Suprapubic skin (tissue), 4 donors: ENCODE results near the gene ACO2. TPM values are rescaled to one million over a fixed set of nuclear protein-coding genes. Genes with fewer than 3 reads are reported as not detected.

ENCODE experiments used
- DNase-seq, 2 donors: peaks; one replicate each; pipeline ENCODE4 v3.0.0-alpha.2; 2019; ENCODE audit warnings: low spot score in 2 of 2
- H3K27ac ChIP-seq: fragments of 200-600 bp; sonication (generic); one replicate; pipeline ENCODE4 v1.5.1; 2019
- H3K27me3 ChIP-seq: fragments of 200-600 bp; sonication (generic); one replicate; pipeline ENCODE4 v1.5.1; 2019
- H3K36me3 ChIP-seq: fragments of 200-600 bp; sonication (generic); one replicate; pipeline ENCODE4 v1.5.1; 2019
- H3K4me1 ChIP-seq: fragments of 200-600 bp; sonication (generic); one replicate; pipeline ENCODE4 v1.5.1; 2019
- H3K4me3 ChIP-seq: fragments of 200-600 bp; sonication (generic); one replicate; pipeline ENCODE4 v1.5.1; 2019; ENCODE audit warnings: mild to moderate bottlenecking
- H3K9me3 ChIP-seq: fragments of 200-600 bp; sonication (generic); one replicate; pipeline ENCODE4 v1.5.1; 2019
- EP300 ChIP-seq: sonication (generic); formaldehyde crosslinking; IDR thresholded peaks from one replicate; pipeline ENCODE4 v1.6.1; 2017; ENCODE audit warnings: antibody characterized with exemption
- POLR2A ChIP-seq, 2 donors: fragments of 450-650 bp; IDR thresholded peaks; one replicate each; pipeline ENCODE4 v1.6.1; 2017; ENCODE audit warnings: antibody characterized with exemption in 2 of 2, mild to moderate bottlenecking in 2 of 2, moderate library complexity in 2 of 2
- POLR2AphosphoS5 ChIP-seq, 3 donors: sonication (generic); formaldehyde crosslinking; IDR thresholded peaks; one replicate each; pipeline ENCODE4 v1.6.1; 2017; ENCODE audit warnings: antibody characterized with exemption in 3 of 3
- WGBS: methylation state at CpG from one replicate; pipeline ENCODE4 v1.1.5; 2018; 5-methylcytosine and 5-hydroxymethylcytosine counted together
- total RNA-seq, 4 donors: library from RNA; depleted of rRNA; stranded (reverse); fragments of >200 nt; gene quantifications; one replicate each; pipeline ENCODE4 v1.1.0, GENCODE V29; 2016
- TF ChIP-seq, protein P1 (sequence below), 2 donors: fragments of 200-600 bp in 1 of 2; fragments of 450-650 bp in 1 of 2; sonication (generic) in 1 of 2; IDR thresholded peaks; one replicate each; pipeline ENCODE4 v1.5.1; 2016 to 2019; ENCODE audit warnings: antibody characterized with exemption in 2 of 2, mild to moderate bottlenecking in 1 of 2, moderate library complexity in 1 of 2

Gene ACO2
- total RNA-seq, 4 donors from 2014 or later = 67.4 to 81.9 (median 75.9) TPM

- Histone ChIP-seq H3K27ac (peak overlapping the region; percentile 16), H3K27me3 (no peaks in the 10 kb centered on the region), H3K4me3 (no peak overlapping the region), H3K4me1 (peaks cover 29% of the 10 kb centered on the region), H3K36me3 (peaks cover 46% of the 10 kb centered on the region), H3K9me3 (no peaks in the 10 kb centered on the region)
- DNase-seq = peak in 1 of 2 donors; percentile 87
- 39% methylated on average over 21 of the region's 22 CpGs for WGBS
- TF ChIP-seq POLR2AphosphoS5 (IDR thresholded peaks at IDR 0.05) = no peak
- TF ChIP-seq POLR2A (IDR thresholded peaks at IDR 0.05) = no peak
- TF ChIP-seq, protein P1, sequence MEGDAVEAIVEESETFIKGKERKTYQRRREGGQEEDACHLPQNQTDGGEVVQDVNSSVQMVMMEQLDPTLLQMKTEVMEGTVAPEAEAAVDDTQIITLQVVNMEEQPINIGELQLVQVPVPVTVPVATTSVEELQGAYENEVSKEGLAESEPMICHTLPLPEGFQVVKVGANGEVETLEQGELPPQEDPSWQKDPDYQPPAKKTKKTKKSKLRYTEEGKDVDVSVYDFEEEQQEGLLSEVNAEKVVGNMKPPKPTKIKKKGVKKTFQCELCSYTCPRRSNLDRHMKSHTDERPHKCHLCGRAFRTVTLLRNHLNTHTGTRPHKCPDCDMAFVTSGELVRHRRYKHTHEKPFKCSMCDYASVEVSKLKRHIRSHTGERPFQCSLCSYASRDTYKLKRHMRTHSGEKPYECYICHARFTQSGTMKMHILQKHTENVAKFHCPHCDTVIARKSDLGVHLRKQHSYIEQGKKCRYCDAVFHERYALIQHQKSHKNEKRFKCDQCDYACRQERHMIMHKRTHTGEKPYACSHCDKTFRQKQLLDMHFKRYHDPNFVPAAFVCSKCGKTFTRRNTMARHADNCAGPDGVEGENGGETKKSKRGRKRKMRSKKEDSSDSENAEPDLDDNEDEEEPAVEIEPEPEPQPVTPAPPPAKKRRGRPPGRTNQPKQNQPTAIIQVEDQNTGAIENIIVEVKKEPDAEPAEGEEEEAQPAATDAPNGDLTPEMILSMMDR (IDR thresholded peaks at IDR 0.05) = peak; percentile 86 to 88
Measured at GRCh38 chr22:41517172-41518047, 48.5 kb downstream of the ACO2 start.

DNA sequence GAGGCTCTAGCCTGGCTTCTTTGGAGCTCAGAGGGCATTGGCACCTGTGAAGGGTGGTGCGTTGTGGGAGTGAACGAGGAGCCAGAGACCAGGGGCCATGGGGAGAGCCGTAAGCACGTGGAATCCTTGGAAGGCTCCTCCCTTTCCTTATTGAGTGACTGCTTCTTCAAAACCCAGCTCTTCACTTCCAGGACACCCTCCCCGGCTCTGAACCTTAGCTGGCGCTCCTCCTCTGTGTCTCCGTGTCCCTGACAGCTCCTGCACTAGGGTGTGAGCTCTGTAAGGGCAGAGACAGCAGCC, 49.1 kb downstream of the ACO2 start:
- Histone ChIP-seq H3K4me1 (peaks cover 24% of the 10 kb centered on the region), H3K4me3 (no peak overlapping the region), H3K27me3 (no peaks in the 10 kb centered on the region), H3K27ac (peak overlapping the region; percentile 16), H3K9me3 (no peaks in the 10 kb centered on the region), H3K36me3 (peaks cover 40% of the 10 kb centered on the region)
- WGBS = 63% methylated on average over 7 of the region's 7 CpGs
- TF ChIP-seq POLR2AphosphoS5 (IDR thresholded peaks at IDR 0.05) = no peak
- TF ChIP-seq, protein P1 (IDR thresholded peaks at IDR 0.05) = no peak
- no peak for TF ChIP-seq POLR2A (IDR thresholded peaks at IDR 0.05)
- no peak for TF ChIP-seq EP300
- no peak for DNase-seq

- Histone ChIP-seq H3K4me3 (no peak overlapping the region), H3K4me1 (peaks cover 29% of the 10 kb centered on the region), H3K36me3 (peaks cover 39% of the 10 kb centered on the region), H3K27ac (no peak overlapping the region), H3K27me3 (no peaks in the 10 kb centered on the region), H3K9me3 (no peaks in the 10 kb centered on the region)
- TF ChIP-seq, protein P1 (IDR thresholded peaks at IDR 0.05) = no peak
- TF ChIP-seq EP300 (no peak), POLR2AphosphoS5 (IDR thresholded peaks at IDR 0.05) (no peak), POLR2A (IDR thresholded peaks at IDR 0.05) (no peak)
- 86% methylated on average over 3 of the region's 3 CpGs for WGBS
- DNase-seq = no peak
Measured at GRCh38 chr22:41521126-41521525, 52.2 kb downstream of the ACO2 start.

DNA sequence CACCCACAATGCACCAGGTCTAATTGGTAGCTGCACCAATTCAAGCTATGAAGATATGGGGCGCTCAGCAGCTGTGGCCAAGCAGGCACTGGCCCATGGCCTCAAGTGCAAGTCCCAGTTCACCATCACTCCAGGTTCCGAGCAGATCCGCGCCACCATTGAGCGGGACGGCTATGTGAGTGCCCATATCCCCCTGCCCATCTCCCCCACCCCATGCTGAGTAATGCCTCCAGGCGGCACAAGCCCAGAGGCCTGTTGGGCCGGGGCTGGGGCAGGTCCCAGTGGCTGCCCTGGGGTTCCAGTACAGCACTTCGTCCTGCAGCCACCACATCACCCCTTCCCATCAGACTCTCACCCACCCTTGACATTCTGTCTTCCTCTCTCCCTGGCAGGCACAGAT, 53.9 kb downstream of the ACO2 start:
- peaks cover 47% of the 10 kb centered on the region for H3K36me3 ChIP-seq
- no peaks in the 10 kb centered on the region for H3K9me3 ChIP-seq
- TF ChIP-seq POLR2A (IDR thresholded peaks at IDR 0.05) (no peak), EP300 (no peak), POLR2AphosphoS5 (IDR thresholded peaks at IDR 0.05) (no peak)
- TF ChIP-seq, protein P1 (IDR thresholded peaks at IDR 0.05) = no peak
- 88% methylated on average over 8 of the region's 9 CpGs for WGBS
- H3K4me1 ChIP-seq = peaks cover 24% of the 10 kb centered on the region
- H3K27ac ChIP-seq = no peak overlapping the region
- peak in 1 of 2 donors; percentile 72 for DNase-seq
- H3K27me3 ChIP-seq = no peaks in the 10 kb centered on the region
- no peak overlapping the region for H3K4me3 ChIP-seq

GRCh38 chr22:41523464-41524221, 54.7 kb downstream of the ACO2 start:
- DNase-seq = peak in 1 of 2 donors; percentile 73
- H3K4me1 ChIP-seq = peaks cover 20% of the 10 kb centered on the region
- H3K9me3 ChIP-seq = no peaks in the 10 kb centered on the region
- peak overlapping the region; percentile 59 for H3K27ac ChIP-seq
- H3K4me3 ChIP-seq = no peak overlapping the region
- TF ChIP-seq EP300 = no peak
- TF ChIP-seq POLR2A (IDR thresholded peaks at IDR 0.05) = no peak
- WGBS = 63% methylated on average over 5 of the region's 21 CpGs
- H3K27me3 ChIP-seq = no peaks in the 10 kb centered on the region
- peaks cover 55% of the 10 kb centered on the region for H3K36me3 ChIP-seq
